Breast epithelium (tissue), 3 donors: Measurements from ENCODE around the gene ANKS1B.

ENCODE experiments used
- CTCF ChIP-seq, 3 donors: fragments of 450-650 bp; IDR thresholded peaks; one replicate each; pipeline ENCODE4 v1.5.1; 2016 to 2017; ENCODE audit warnings: antibody characterized with exemption in 3 of 3, mild to moderate bottlenecking in 3 of 3, moderate library complexity in 3 of 3
- POLR2A ChIP-seq: fragments of 450-650 bp; IDR thresholded peaks from one replicate; pipeline ENCODE4 v1.6.1; 2016; ENCODE audit warnings: antibody characterized with exemption, mild to moderate bottlenecking, moderate library complexity

GRCh38 chr12:98847242-98847641, 1137.5 kb downstream of the ANKS1B start:
- TF ChIP-seq CTCF (IDR thresholded peaks at IDR 0.05) (no peak), POLR2A (no peak)
